ENCODE data around the gene C3orf52.

- TF ChIP-seq, protein P1, sequence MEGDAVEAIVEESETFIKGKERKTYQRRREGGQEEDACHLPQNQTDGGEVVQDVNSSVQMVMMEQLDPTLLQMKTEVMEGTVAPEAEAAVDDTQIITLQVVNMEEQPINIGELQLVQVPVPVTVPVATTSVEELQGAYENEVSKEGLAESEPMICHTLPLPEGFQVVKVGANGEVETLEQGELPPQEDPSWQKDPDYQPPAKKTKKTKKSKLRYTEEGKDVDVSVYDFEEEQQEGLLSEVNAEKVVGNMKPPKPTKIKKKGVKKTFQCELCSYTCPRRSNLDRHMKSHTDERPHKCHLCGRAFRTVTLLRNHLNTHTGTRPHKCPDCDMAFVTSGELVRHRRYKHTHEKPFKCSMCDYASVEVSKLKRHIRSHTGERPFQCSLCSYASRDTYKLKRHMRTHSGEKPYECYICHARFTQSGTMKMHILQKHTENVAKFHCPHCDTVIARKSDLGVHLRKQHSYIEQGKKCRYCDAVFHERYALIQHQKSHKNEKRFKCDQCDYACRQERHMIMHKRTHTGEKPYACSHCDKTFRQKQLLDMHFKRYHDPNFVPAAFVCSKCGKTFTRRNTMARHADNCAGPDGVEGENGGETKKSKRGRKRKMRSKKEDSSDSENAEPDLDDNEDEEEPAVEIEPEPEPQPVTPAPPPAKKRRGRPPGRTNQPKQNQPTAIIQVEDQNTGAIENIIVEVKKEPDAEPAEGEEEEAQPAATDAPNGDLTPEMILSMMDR (IDR thresholded peaks at IDR 0.05; ENCODE audit: low read depth, low read length) = no peak
- no peak for TF ChIP-seq POLR2A (IDR thresholded peaks at IDR 0.05; ENCODE audit: extremely low read depth, insufficient read length)
- no peak for TF ChIP-seq MYC (IDR thresholded peaks at IDR 0.05; ENCODE audit: low read depth, low read length)
These were observed 7.8 kb upstream of the C3orf52 start for GRCh38 chr3:112078125-112079083.

Measured in NB4 (cell line).